NCI-H446 (cell line): ENCODE results near the gene FAM168A.
A peak's percentile ranks its signal among the peaks of the same experiment; 100 is the strongest.

Experiments used
- DNase-seq, 2 experiments: peaks; one replicate each; lab custom pipeline; 2025; lab: John Stamatoyannopoulos, UW

The FAM168A gene

DNA sequence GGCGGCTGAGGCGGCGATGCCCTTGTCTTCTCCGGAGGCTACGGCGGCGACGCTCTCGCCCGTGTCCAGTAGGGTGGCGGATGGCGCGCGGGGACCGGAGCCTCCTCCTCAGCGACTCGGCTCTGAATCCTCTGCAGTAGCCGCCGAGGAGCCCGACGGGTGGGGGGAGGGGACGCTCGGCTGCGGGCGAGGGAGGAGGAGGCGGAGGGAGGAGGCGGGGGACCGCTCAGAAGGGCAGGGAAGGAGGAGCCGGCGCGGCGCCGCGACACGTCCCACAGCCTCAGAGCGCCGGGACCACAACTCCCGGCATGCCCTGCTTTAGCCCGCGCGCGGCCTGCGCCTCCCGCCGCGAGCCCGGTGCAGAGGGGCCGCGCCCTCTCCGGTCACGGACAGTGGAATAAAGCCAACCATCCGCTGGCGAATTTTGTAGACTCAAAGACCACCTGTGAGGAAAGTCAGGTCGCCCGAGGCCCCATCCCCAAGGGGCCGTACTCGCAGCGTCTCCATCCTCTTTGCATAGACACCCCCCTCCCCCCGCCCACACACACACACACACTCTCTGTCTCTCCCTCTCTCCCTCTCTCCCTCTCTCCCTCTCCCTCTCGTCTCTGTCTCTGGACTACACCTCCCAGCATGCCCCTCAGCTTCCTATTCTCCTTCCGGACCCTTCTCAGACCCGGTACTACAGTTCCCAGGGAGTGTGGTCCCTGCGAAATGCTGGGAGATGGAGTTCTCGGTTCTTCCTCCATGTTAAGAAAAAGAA is at the start of gene FAM168A:
FAM168A (minus strand) TSS at position 157 of the 763 bp plus-strand sequence. CDS start 129,638 bp downstream, outside the sequence.
- DNase-seq, result peak; percentile 96 to 97

DNA sequence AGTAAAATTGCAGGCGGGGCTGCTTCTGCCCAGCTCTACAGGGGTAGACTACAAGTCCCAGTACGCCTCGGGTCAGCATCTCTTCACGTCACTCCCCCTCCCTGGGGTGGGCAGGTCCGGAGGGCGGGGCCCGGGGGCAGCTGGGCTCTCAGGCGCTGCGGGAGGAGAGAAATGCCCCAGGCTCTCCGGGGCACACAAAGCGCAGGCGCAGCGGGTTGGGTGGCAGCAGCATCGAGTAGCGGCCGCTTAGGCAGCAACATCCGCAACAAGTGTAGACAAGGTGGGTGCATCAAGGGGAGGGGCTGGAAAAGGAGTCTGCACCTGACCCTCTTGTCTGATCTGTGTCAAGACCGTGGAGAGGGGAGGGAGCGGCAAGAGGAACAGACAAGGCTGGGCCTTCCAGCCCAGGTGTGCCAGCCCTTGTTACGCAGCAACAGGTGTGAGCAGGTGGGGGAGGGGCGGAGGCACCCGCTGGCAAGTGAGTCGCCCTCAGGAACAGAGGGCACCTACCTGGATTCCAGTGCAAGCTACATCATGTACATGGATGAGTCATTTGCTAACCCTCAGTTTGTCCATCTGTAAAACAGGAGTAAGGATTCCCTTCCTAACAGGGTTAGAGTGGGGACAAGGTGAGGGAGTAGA is 49.7 kb upstream of the FAM168A start:
- no peak for DNase-seq

- no peak for DNase-seq
These were observed 48.2 kb upstream of the FAM168A start, which contains the start of gene PLEKHB1 for GRCh38 chr11:73645972-73646631. Gene PLEKHB1, plus strand, starts transcription at chr11:73646581. Its CDS starts 28 bp downstream, at chr11:73646609.

DNA sequence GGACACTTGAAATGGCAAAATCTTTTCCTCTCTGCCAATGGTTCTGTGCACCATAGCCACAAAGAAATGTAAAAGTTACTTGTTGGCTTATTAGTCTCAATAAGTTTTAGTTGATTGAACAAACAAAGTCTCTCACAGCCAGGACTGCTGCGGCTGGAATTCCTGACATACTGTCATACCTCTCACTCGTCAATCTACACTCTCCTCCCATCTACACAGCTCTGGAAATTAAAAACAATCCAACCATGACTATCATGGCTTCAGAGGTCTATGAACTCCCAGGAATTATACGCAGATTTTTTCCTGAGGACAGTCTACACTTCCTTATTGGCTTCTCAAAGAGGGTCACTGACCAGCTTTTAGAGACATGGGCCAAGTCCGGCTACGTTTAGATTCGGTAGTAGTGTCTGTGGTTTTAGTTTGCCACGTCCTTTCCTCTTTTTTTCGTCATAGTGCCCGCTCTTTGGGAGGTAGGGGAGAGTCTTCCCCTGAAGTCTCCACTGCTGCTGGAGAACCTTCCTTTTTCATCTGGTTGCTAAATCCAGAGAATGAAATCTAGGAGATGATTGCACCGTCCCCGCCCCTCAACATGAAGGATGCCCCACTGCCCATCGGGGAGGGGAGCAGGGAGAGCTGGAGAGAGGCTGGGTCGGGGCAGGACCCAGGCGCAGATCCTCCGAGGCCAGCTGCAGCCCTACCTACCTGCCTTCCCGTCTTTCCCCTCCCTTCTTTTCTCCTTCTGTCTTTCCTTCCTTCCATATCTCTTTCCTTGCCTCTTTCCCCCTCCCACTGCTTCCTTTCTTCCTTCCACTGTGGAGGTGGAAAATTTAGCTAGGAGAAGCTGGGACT is 47.4 kb upstream of the FAM168A start:
- no peak for DNase-seq

DNA sequence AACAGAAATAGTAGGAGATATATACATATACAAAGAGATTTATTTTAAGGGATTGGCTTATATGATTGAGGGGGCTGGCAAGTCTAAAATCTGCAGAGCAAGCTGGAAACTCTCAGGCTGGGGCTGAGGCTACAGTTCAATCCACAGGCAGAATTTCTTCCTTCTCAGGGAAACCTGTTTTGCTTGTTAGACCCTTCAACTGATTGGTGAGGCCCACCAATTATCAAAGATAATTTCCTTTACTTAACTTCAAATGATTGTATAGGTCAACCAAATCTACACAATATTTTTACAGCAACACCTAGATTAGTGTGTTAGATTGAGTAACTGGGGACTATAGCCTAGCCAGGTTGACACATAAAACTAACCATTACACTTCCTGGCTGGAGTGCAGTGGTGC is 43.8 kb upstream of the FAM168A start:
- no peak for DNase-seq

DNA sequence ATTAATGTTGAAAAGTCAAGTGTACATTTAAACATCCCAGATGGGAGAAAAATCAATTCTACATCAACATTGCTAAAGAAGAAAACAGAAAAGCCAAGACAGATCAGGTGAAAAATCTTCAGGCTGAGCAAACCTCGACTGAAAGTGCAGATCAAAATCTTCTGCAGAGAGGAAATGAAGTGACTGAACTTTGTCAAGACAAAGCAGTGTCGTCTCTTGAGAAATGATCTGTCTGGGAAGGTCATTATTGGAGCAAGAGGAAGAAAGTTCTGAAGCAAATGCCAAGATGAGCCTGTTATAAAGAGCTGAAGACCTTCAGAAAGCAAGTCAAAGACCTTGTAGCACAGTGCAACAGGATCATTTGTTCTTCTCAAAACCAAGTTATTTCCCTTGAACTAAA is 42.7 kb upstream of the FAM168A start:
- no peak for DNase-seq

GRCh38 chr11:73637012-73637411 is 39.1 kb upstream of the FAM168A start:
- peak in 1 of 2 experiments; percentile 39 for DNase-seq

GRCh38 chr11:73636249-73636648 is 38.3 kb upstream of the FAM168A start:
- DNase-seq, result no peak

DNA sequence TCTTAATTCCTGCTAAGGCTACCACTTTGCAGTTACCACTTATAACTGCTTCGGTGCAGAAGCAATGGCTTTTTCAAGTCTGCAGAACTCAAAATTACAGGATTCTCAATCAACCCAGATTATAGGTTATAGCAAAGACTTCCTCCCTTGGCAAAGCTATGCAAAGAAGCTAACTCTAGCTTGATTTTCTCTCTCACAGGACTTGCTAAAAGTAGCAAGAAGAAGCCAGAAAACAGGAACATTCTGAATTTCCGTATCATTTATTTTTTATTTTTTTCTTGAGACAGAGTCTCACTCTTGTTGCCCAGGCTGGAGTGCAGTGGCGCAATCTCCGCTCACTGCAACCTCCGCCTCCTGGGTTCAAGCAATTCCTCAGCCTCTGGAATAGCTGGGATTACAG is 37.8 kb upstream of the FAM168A start:
- DNase-seq, result no peak

DNA sequence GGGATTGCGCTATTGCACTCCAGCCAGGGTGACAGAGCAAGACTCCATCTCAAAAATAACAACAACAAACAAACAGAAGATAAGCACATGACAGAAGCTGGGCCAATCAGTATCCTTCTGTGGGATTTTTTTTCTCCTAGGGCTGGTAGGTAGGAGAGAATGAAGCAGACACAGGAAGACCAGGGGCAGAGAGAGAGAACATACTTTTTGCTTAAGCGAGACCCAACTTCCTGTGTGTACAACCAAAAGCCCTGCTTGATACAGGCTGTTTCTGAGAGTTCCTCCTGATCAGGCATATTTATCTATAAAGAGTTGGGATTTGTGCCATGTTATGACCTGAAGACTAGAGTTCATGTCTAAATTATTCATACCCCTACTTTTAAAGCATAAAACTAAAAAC is 36.1 kb upstream of the FAM168A start:
- DNase-seq, result no peak

DNA sequence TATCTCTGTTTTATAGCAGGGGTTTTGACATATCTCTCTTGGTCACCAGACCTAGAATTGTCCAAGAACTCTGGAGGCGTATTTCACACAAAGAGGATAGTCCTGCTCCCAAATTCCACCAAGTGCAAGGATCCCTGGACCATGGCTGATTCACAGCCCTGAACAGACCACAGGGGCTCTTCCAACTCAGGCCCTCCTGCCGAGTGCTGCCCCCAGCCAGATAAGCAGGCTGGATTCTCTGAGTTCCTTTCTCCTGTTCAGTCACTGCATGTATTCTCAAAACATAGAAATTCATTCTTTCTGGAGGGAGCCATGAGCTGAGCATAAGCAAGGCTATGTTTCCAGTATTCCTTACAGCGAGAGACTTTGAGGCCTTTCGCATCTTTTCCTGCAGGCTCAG is 35.1 kb upstream of the FAM168A start:
- DNase-seq, result no peak

DNA sequence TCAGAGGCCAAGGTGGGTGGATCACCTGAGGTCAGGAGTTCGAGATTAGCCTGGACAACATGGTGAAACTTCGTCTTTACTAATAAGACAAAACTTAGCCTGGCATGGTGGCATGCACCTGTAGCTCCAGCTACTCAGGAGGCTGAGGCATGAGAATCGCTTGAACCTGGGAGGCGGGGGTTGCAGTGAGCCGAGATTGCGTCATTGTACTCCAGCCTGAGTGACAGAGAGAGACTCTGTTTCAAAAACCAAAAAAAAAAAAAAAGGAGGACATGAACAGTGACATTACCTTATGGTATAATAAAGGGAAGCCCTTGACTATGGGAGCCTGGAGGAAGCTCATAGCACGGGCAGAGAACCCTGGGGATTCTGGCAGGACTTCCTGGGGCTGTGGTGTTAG is 32.0 kb upstream of the FAM168A start:
- no peak for DNase-seq

GRCh38 chr11:73625696-73626318 is 27.9 kb upstream of the FAM168A start:
- peak; percentile 26 to 83 for DNase-seq

DNA sequence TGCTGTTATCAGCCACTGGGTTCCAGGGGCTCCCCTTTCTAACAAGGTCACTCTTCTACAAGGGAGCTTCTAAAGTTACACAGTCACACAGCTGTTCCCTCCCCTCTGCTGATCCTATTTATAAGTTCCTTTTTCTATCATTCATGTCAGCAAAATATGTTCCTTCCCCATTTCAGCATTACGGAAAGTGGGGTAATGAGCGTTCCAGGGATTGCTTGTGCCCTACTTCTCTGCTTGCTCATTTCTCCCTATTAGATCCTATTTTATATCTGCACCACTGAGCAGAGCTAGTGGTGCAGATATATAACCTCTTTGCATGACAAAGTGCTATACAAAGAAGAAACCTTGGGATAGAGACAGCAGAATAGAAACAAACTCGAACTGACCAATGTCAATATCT is 25.8 kb upstream of the FAM168A start:
- DNase-seq, result no peak

DNA sequence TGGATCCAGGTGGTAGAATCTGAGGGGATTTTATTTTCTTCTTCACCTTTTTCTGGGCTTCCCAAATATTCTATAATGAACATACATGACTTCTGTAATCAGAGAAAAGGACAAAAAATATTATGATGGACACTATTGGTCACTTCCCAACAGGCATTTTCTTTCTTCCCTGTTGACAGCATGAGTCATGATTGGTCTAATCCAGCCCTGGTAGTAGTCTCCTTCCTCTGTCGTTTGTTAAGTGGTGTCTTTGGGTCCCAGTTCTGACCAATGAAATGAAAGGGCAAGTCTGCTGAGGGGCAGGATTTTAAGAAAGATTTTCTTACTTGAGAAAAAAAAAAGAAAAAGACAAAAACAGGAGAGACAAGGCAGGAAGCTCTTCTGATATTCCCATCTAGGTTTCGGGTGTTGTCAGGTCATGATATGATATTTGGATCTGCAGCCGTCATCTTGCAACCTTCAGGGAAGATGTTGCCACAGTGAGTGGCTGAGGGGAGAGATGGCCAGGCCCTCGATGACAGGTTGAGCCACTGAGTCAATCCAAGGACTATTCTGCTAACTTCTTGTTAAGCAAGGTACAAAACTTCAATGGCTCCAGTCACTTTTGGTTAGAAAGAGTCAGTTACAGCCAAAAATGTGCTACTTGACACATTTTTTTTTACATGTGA is 25.1 kb upstream of the FAM168A start:
- DNase-seq, result no peak

- DNase-seq, result no peak
These were observed 16.7 kb upstream of the FAM168A start for GRCh38 chr11:73614591-73614990.

GRCh38 chr11:73612601-73613140 is 14.8 kb upstream of the FAM168A start:
- no peak for DNase-seq

- DNase-seq, result no peak
These were observed 937 bp upstream of the FAM168A start for GRCh38 chr11:73598719-73599379.

DNA sequence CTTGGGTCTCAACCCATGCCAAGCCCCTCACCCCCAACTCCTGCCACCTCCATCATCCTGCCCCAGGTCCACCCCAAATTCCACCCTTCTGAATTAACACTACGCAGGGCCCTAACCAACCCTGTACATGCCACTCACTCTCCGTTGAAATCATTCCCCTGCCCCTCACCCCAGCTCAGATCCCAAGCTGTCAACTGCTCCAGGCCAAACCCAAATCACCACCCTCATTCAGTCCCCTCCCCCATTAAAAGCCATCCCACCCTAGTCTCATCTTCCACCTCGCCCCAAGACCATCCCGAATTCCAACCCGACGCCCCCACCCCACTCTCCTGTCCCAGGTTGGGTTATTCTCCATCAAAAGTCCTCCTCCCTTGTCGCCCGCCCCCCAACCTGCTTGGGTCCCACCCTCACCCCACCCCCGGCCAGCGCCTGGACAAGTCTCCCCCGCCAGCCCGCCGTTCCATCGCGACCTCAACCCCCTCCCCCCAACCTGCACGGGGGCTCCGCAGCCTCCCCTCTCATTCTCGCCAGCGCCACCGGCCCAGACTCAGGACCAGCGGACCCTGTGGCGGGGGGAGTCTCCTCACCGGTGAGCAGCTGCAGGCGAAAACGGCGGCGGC is 466 bp downstream of the FAM168A start:
- DNase-seq, result peak in 1 of 2 experiments; percentile 43

DNA sequence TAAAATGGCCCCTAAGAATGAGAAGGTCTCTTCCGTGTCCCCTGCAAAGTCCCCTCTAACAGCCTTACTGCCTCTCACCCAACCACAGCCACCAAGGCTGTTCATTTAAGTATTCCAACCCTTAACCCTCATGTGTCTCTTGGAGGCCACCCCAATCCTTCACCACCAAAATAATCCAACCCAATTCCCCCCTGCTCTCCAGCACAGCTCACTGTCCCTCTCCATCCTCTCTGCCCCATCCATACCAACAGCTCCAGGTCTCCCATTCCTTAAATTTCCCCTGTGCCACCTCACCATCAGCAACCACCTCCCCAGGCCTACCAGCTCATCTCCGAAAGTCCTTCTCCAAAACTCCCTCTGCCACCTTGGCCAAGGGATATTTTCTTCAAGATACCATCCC is 1.4 kb downstream of the FAM168A start:
- DNase-seq, result no peak
